ENCODE data around the gene KASH5. TPM values are rescaled to one million over a fixed set of nuclear protein-coding genes. Genes with fewer than 3 reads are reported as not detected.

Gene KASH5
- total RNA-seq, 1 experiment from 2014 or later, result 0.30 TPM

- DNase-seq (ENCODE audit: low read depth), result no peak
- in situ Hi-C loops (cut with HindIII; ENCODE audit: low pct_unique_long_range_greater_than_20kb, low sequenced_read_pairs), result no loop called here
These were observed 25.3 kb downstream of the KASH5 start for GRCh38 chr19:49413348-49413747.

GRCh38 chr19:49414256-49414655 is 26.2 kb downstream of the KASH5 start:
- no peak for DNase-seq (ENCODE audit: low read depth)
- in situ Hi-C loops (cut with HindIII; ENCODE audit: low pct_unique_long_range_greater_than_20kb, low sequenced_read_pairs), result no loop called here

- DNase-seq (ENCODE audit: low read depth), result no peak
- in situ Hi-C loops (cut with HindIII; ENCODE audit: low pct_unique_long_range_greater_than_20kb, low sequenced_read_pairs), result no loop called here
These were observed 27.2 kb downstream of the KASH5 start for GRCh38 chr19:49415102-49415809.

- in situ Hi-C loops (cut with HindIII; ENCODE audit: low pct_unique_long_range_greater_than_20kb, low sequenced_read_pairs), result no loop called here
- DNase-seq (ENCODE audit: low read depth), result no peak
These were observed 27.8 kb downstream of the KASH5 start for GRCh38 chr19:49415810-49416200.

- in situ Hi-C loops (cut with HindIII; ENCODE audit: low pct_unique_long_range_greater_than_20kb, low sequenced_read_pairs), result no loop called here
- no peak for DNase-seq (ENCODE audit: low read depth)
These were observed 29.0 kb downstream of the KASH5 start for GRCh38 chr19:49417088-49417487.

GRCh38 chr19:49418511-49418910 is 30.5 kb downstream of the KASH5 start:
- no peak for DNase-seq (ENCODE audit: low read depth)
- in situ Hi-C loops (cut with HindIII; ENCODE audit: low pct_unique_long_range_greater_than_20kb, low sequenced_read_pairs), result no loop called here

GRCh38 chr19:49419173-49419572 is 31.1 kb downstream of the KASH5 start:
- no peak for DNase-seq (ENCODE audit: low read depth)
- in situ Hi-C loops (cut with HindIII; ENCODE audit: low pct_unique_long_range_greater_than_20kb, low sequenced_read_pairs), result no loop called here

GRCh38 chr19:49420227-49420626 is 32.2 kb downstream of the KASH5 start:
- no peak for DNase-seq (ENCODE audit: low read depth)
- in situ Hi-C loops (cut with HindIII; ENCODE audit: low pct_unique_long_range_greater_than_20kb, low sequenced_read_pairs), result no loop called here

GRCh38 chr19:49421039-49421877 is 33.2 kb downstream of the KASH5 start:
- in situ Hi-C loops (cut with HindIII; ENCODE audit: low pct_unique_long_range_greater_than_20kb, low sequenced_read_pairs), result no loop called here
- peak; percentile 61 for DNase-seq (ENCODE audit: low read depth)

GRCh38 chr19:49421878-49422202 is 33.8 kb downstream of the KASH5 start:
- in situ Hi-C loops (cut with HindIII; ENCODE audit: low pct_unique_long_range_greater_than_20kb, low sequenced_read_pairs), result no loop called here
- no peak for DNase-seq (ENCODE audit: low read depth)

GRCh38 chr19:49422407-49423070 is 34.5 kb downstream of the KASH5 start:
- in situ Hi-C loops (cut with HindIII; ENCODE audit: low pct_unique_long_range_greater_than_20kb, low sequenced_read_pairs), result no loop called here
- no peak for DNase-seq (ENCODE audit: low read depth)

- no peak for DNase-seq (ENCODE audit: low read depth)
- in situ Hi-C loops (cut with HindIII; ENCODE audit: low pct_unique_long_range_greater_than_20kb, low sequenced_read_pairs), result no loop called here
These were observed 35.3 kb downstream of the KASH5 start, which contains the start of gene PTH2 for GRCh38 chr19:49423071-49423984. Gene PTH2 (minus strand): TSS chr19:49423441. CDS start chr19:49423339, 102 bp downstream.

- no peak for DNase-seq (ENCODE audit: low read depth)
- in situ Hi-C loops (cut with HindIII; ENCODE audit: low pct_unique_long_range_greater_than_20kb, low sequenced_read_pairs), result no loop called here
These were observed 35.9 kb downstream of the KASH5 start for GRCh38 chr19:49423985-49424303.

GRCh38 chr19:49425178-49425577 is 37.1 kb downstream of the KASH5 start, which contains the start of gene GFY:
Gene GFY (plus strand): TSS chr19:49425388. CDS start chr19:49426431, 1,043 bp downstream.
- in situ Hi-C loops (cut with HindIII; ENCODE audit: low pct_unique_long_range_greater_than_20kb, low sequenced_read_pairs), result no loop called here
- no peak for DNase-seq (ENCODE audit: low read depth)

- no peak for DNase-seq (ENCODE audit: low read depth)
- in situ Hi-C loops (cut with HindIII; ENCODE audit: low pct_unique_long_range_greater_than_20kb, low sequenced_read_pairs), result no loop called here
These were observed 38.0 kb downstream of the KASH5 start for GRCh38 chr19:49425922-49426592.

- DNase-seq (ENCODE audit: low read depth), result no peak
- in situ Hi-C loops (cut with HindIII; ENCODE audit: low pct_unique_long_range_greater_than_20kb, low sequenced_read_pairs), result no loop called here
These were observed 39.3 kb downstream of the KASH5 start for GRCh38 chr19:49427339-49427738.

- in situ Hi-C loops (cut with HindIII; ENCODE audit: low pct_unique_long_range_greater_than_20kb, low sequenced_read_pairs), result no loop called here
- no peak for DNase-seq (ENCODE audit: low read depth)
These were observed 40.0 kb downstream of the KASH5 start for GRCh38 chr19:49427855-49428546.

Measured in Caki2 (cell line).